ENCODE measurements around the gene HECTD4.
"Not testable (repeated sequence)": the region's sequence is repeated elsewhere in the genome, so short reads cannot be mapped to it uniquely, and the experiment has no call there.

- TF ChIP-seq CTCF (conservative IDR thresholded peaks at IDR 0.05 in 1 of 2, IDR thresholded peaks at IDR 0.05 in 1 of 2; ENCODE audit: extremely low read depth in 1 of 2, insufficient read depth in 1 of 2, low read depth in 1 of 2, low read length in 2 of 2); EZH2 (IDR thresholded peaks at IDR 0.05; ENCODE audit: borderline replicate concordance, low read length): not testable (repeated sequence)
These were observed 161.6 kb downstream of the HECTD4 start for GRCh38 chr12:112220628-112221027.
